T-helper 2 cell (primary cell): ENCODE measurements around the gene KRTAP12-4.
"Not testable (repeated sequence)": the region's sequence is repeated elsewhere in the genome, so short reads cannot be mapped to it uniquely, and the experiment has no call there.

Source experiments
- DNase-seq, 5 experiments: peaks; one replicate each; pipeline versions ENCODE4 v3.0.0 to v3.0.0-alpha.2; 2012 to 2022

KRTAP12-4 gene

GRCh38 chr21:44628707-44629391, 25.6 kb downstream of the KRTAP12-4 start:
- DNase-seq = no peak

GRCh38 chr21:44627831-44628233, 26.6 kb downstream of the KRTAP12-4 start:
- not testable (repeated sequence) for DNase-seq

GRCh38 chr21:44627181-44627822, 27.2 kb downstream of the KRTAP12-4 start:
- DNase-seq = not testable (repeated sequence)

GRCh38 chr21:44626673-44627143, 27.8 kb downstream of the KRTAP12-4 start, which contains the start of gene KRTAP10-9:
Gene KRTAP10-9, plus strand, starts transcription at chr21:44627093. Its CDS starts 79 bp downstream, at chr21:44627172.
- no peak for DNase-seq

GRCh38 chr21:44626262-44626661, 28.2 kb downstream of the KRTAP12-4 start:
- DNase-seq = peak in 1 of 5 experiments; percentile 37

- DNase-seq = no peak
These were observed 28.7 kb downstream of the KRTAP12-4 start for GRCh38 chr21:44625756-44626155.

- DNase-seq = no peak
These were observed 30.9 kb downstream of the KRTAP12-4 start for GRCh38 chr21:44623575-44623974.

- no peak for DNase-seq
These were observed 34.6 kb downstream of the KRTAP12-4 start for GRCh38 chr21:44619886-44620285.

GRCh38 chr21:44618909-44619308, 35.5 kb downstream of the KRTAP12-4 start:
- DNase-seq = peak in 4 of 5 experiments; percentile 30 to 83 (median 52)

- no peak for DNase-seq
These were observed 36.0 kb downstream of the KRTAP12-4 start for GRCh38 chr21:44618504-44618903.

- no peak for DNase-seq
These were observed 37.4 kb downstream of the KRTAP12-4 start for GRCh38 chr21:44617071-44617501.

- DNase-seq = no peak
These were observed 37.9 kb downstream of the KRTAP12-4 start for GRCh38 chr21:44616591-44616926.

GRCh38 chr21:44615911-44616590, 38.4 kb downstream of the KRTAP12-4 start:
- DNase-seq = no peak

GRCh38 chr21:44615466-44615865, 39.0 kb downstream of the KRTAP12-4 start:
- no peak for DNase-seq

- DNase-seq = no peak
These were observed 39.5 kb downstream of the KRTAP12-4 start for GRCh38 chr21:44614961-44615391.

- DNase-seq = no peak
These were observed 40.3 kb downstream of the KRTAP12-4 start for GRCh38 chr21:44614161-44614631.

GRCh38 chr21:44613386-44614155, 40.9 kb downstream of the KRTAP12-4 start:
- DNase-seq = no peak

- DNase-seq = no peak
These were observed 41.7 kb downstream of the KRTAP12-4 start for GRCh38 chr21:44612669-44613229.

GRCh38 chr21:44612029-44612486, 42.4 kb downstream of the KRTAP12-4 start, which contains the start of gene KRTAP10-8:
Gene KRTAP10-8, plus strand, starts transcription at chr21:44612079. Its CDS starts 22 bp downstream, at chr21:44612101.
- no peak for DNase-seq

- no peak for DNase-seq
These were observed 42.9 kb downstream of the KRTAP12-4 start for GRCh38 chr21:44611551-44611950.

GRCh38 chr21:44610157-44610843, 44.2 kb downstream of the KRTAP12-4 start:
- DNase-seq = not testable (repeated sequence)
